ENCODE results near the gene FUT6.

- TF ChIP-seq CTCF (conservative IDR thresholded peaks at IDR 0.05; ENCODE audit: low read length) = no peak
- no peak for TF ChIP-seq EZH2phosphoT487 (IDR thresholded peaks at IDR 0.05; ENCODE audit: borderline replicate concordance, low read depth, low read length)
Measured at GRCh38 chr19:5865772-5866171, 26.3 kb upstream of the FUT6 start.
